GM19023 (cell line): ENCODE data around the gene TIPIN.
"Not testable (repeated sequence)": the region's sequence is repeated elsewhere in the genome, so short reads cannot be mapped to it uniquely, and the experiment has no call there.

Experiments
- ATAC-seq: cut with Tn5 transposase; IDR thresholded peaks from one replicate; pipeline ENCODE4 v1.9.1; 2021; ENCODE audit warnings: mild to moderate bottlenecking, moderate library complexity; ENCODE audit not compliant: unreplicated experiment

TIPIN gene

DNA sequence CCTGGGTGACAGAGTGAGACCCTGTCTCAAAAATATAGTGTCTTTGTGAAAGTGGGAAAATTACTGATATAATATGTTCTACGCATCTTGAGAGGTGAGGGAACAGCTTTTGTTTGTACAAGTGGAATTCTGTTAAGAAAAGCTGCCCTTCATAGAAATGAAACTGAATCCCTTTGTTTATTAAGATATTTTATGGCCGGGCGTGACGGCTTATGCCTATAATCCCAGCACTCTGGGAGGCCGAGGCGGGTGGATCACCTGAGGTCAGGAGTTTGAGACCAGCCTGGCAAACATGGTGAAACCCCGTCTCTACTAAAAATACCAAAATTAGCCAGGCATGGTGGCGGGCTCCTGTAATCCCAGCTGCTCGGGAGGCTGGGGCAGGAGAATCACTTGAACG is 52.1 kb downstream of the TIPIN start:
- not testable (repeated sequence) for ATAC-seq

DNA sequence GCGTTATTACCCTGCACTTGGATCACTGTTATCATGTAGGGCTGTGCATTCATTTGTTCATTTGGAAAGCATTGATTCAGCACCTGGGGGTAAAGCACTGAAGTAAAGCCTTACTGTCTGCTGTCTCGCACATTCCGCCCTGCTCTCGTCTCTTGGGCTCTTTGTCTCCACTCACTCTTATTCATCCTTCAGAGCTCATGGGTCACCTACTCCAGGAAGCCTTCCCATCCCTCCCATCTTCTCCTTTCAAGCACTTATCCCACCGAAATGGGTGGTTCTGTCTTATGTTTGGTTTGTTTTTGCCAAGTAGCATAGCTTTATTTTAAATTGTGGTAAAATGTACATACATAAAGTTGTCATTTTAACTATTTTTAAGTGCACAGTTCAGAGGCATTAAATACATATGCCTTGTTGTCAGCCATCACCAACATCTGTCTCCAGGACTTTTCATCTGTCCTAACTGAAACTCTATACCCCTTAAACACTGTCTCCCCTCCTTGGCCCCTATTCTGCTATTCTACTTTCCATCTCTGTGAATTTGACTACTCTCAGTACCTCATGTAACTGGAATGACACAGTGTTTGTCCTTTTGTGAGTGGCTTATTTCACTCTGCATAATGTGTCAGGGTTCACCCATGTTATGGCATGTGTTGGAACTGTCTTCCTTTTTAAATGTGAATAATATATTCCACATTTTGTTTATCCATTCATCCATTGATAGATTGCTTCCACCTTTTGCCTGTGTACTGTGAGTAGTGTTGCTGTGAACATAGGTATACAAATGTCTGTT is 53.8 kb downstream of the TIPIN start:
- ATAC-seq, result no peak

DNA sequence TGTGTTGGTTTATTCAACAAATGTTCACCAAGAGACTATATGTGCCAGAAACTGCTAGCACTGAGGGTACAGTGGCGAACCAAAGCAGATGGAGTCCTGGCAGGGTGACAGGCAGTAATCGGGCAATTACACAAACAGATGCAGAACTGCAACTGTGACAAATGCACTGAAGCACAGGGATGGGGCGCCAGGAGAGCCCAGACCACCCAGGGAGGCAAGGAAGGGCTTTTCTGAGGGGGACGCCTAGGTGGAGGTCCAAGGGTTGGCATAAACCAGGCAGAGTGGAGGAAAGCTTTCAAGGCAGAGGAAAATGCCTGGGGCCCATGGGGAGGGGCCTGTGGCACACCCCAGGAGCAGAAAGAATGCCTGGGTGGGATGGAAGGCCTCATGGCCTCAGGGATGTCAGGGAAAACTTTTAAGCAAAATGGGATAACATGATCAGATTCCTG is 57.7 kb downstream of the TIPIN start:
- ATAC-seq, result no peak

DNA sequence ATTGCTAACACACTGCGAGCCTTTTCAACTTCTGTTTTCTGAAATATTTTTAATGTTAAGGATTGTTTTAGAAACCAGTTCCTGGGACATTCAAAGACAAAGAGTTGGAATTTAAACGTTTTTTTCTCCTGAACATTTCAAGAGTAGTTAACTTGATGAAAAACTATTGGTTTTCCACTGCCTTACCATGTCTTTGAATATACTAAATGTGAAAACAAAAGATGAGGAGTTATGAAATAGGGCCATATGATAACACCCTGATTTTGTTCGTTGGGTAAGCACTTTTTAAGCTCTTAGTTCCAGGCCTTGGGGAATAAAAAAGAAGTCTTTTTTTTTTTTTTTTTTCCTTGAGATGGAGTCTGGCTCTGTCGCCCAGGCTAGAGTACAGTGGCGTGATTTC is 60.3 kb downstream of the TIPIN start:
- ATAC-seq, result no peak

DNA sequence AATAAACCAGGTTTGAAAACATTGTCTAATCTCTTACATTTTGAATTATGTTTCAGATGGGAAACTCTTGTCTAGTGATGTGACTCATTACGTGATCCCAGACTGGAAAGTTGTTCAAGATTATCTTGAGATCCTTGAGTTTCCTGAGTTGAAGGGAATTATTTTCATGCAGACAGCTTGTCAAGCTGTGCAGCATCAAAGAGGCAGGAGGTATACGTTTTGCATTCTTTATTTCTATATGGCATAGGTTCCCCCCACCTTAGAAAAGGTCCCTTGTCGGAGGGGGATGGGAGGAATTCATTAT is 61.6 kb downstream of the TIPIN start:
- no peak for ATAC-seq

GRCh38 chr15:66294157-66294931 is 62.1 kb downstream of the TIPIN start:
- ATAC-seq, result peak; percentile 30

DNA sequence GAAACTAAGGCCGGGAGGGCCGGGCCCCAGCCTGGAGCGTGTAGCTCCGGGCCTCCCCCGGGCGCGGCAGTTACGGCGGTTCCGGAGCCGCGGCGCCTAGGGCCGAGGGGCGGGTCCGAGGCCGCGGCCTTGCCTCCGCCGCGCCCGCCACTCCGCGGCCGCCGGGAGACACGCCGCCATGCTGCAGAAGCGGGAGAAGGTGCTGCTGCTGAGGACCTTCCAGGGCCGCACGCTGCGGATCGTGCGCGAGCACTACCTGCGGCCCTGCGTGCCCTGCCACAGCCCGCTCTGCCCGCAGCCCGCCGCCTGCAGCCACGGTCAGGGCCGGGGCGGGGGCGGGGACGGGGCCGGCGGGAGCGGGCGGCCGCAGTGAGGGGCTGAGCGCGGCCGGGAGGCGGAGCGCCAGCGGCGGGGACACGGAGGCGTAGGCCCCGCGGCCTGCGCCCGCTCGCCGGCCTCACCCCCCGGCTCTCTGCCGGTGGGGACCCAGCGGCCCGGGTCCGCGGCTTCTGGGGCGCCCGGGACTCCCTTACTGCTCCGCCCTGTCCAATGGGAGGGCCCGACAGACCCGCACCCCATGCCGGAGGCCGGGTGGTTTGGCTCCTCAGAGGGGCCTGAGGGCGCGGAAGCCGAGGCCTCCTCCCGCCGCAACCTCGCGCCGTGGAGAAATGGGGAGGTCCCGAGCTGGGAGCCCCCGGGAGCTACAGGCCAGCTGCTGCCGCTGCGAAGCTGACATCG is 62.9 kb downstream of the TIPIN start, which contains the start of gene DIS3L:
TSS of gene DIS3L (plus strand) at position 150 of the 738 bp plus-strand sequence. CDS start at position 179, 29 bp downstream.
- ATAC-seq, result peak; percentile 70

DNA sequence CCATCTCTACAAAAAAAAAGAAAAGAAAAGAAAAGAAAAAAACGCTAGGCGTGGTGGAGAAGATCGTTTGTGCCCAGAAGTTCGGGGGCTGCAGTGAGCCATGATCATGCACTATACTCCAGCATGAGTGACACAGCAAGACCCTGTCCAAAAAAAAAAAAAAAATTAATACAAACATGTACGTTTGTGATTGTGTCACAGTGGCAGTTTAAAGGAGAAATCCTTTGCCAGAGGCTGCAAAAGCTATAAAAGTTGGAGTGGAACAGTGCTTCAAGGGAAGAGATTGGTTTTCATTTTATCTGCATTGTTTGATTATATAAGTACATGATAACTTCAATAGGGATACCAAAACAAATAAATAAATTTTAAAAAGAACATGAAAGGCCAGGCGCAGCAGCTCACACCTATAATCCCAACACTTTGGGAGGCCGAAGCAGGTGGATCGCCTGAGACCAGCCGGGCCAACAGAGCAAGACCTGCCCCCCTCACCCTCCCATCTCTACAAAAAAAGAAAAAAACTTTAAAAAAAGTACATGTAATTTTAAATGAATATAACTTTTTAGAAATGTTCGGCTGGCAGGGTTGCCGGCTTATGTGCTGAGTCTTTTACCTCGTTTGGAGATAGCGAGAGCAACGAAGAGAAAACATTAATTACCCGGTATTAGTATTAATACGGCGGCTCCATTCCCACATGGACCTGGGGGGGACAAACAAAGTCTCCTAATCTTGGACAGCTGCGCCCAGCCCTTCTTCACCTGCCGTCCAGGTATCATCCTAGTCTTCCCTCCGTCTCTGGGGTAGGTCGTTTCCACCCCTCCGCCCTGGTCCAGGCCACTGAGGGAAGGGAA is 63.7 kb downstream of the TIPIN start:
- peak; percentile 12 for ATAC-seq

- ATAC-seq, result no peak
These were observed 64.5 kb downstream of the TIPIN start for GRCh38 chr15:66291816-66292570.

- no peak for ATAC-seq
These were observed 66.0 kb downstream of the TIPIN start for GRCh38 chr15:66290518-66290917.

DNA sequence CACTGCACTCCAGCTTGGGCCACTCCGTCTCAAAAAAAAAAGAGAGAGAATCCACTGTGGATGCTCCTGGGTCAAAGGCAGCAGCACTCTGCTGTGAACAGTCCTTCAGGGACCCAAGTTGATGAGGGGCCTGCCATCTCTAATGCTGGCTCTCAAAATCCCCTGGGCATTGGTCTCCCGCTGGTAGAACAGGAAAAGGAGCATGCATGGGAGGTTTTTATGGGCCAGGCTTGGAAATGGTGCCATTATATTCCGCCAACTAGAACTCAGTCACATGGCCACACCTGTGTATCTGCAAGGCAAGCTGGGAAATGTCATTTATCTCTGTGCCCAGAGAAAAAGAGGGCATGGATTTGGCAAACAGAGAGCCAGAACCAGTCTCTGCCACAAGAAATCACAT is 66.5 kb downstream of the TIPIN start:
- ATAC-seq, result no peak

- ATAC-seq, result no peak
These were observed 67.8 kb downstream of the TIPIN start for GRCh38 chr15:66288551-66289185.

GRCh38 chr15:66288093-66288492 is 68.4 kb downstream of the TIPIN start:
- ATAC-seq, result no peak

GRCh38 chr15:66287461-66288057 is 68.9 kb downstream of the TIPIN start:
- ATAC-seq, result no peak
